Amniotic stem cell (primary cell): ENCODE measurements around the gene ASCL3.
"Not testable (repeated sequence)": the region's sequence is repeated elsewhere in the genome, so short reads cannot be mapped to it uniquely, and the experiment has no call there.

Experiments
- DNase-seq: peaks from one replicate; lab custom pipeline; 2025; lab: John Stamatoyannopoulos, UW

ASCL3 gene, protein sequence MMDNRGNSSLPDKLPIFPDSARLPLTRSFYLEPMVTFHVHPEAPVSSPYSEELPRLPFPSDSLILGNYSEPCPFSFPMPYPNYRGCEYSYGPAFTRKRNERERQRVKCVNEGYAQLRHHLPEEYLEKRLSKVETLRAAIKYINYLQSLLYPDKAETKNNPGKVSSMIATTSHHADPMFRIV

DNA sequence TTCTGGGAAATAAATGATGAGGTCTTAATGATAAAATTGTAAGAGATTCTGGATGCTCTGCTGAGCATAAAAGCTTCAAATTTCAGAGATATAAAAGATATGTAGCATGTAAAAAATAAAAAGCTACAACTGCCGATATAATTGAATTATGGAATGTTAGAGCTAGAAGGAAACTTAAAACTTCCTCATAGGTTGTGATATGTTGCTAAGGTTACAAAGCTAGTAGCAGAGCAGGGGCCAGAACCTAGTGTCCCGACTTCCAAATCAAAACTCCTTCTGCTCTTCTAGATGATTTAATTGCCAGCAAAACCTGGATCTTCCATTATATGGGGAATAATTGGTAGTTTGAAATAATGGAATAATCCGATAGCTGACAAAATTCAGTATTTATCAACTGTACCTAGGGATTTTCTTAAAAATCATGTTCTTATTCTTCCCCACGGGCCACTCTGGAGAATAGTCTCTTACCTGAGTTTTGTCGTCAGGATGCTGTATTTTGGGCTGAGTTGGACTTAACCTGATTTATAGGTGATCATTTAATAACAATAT, at the start of gene ASCL3:
Gene ASCL3 (minus strand): TSS at position 499 of the 549 bp plus-strand sequence. CDS start 4,855 bp downstream, outside the sequence.
- no peak for DNase-seq

DNA sequence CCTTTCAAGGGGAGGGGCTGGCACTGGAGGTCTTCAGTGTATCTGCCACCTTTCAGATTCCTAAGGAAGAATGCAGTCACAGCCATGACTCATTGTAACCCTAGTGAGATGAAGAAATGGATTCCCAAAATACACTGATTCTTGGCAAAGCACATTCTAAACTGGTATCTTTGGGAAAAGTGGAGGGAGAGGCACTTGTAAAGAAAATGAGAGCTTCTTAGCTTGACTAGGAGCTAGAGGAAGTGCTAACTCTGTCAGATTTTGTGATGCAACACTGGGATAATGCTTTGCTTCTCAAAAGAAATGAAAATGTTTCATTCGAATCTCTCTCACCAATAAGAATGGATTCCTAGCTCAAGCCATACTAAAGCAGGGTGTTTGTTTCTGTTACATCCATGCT, 46.6 kb upstream of the ASCL3 start:
- DNase-seq, result no peak

DNA sequence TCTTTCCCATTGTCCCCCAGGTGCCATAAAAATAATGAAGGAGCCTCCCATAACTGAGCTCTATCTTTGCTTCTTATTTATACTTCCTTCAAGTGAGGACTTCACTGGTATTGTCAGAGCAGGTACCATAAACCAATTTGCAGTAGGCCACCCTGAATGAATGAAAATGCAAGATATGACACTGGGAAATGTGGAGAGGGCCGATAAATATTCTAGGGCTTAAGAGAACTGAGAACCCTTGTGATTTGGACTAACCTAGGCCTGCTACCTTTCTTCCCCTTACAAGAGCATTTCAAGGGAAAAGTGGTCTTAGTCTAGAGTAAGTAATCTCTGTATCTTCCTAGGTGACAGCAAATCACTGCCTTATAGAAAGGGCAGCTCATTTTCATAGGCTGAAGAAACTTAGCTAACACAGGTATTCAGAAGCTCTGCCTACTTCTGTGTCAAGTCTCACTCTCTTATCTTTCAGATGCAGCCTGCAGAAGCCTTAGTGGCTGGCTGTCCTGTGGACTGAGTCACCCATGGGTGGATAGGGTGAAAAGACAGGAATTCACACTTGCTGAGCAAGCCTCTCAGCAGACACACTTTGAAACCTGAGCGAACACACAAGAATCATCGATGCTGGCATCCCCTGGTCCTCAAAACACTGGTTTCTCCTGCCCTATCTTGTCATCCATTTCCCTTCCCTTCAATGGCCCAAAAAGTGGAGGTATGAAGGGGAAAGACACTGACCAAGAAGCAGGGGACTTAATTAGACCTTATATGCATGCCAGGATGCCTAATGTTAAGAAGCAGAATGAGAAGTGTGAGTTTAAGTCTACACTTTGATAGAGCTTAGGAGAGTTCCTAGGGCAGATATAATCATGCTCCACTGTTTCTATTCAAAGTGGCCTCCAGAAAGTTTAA, 45.8 kb upstream of the ASCL3 start:
- DNase-seq, result peak; percentile 29

DNA sequence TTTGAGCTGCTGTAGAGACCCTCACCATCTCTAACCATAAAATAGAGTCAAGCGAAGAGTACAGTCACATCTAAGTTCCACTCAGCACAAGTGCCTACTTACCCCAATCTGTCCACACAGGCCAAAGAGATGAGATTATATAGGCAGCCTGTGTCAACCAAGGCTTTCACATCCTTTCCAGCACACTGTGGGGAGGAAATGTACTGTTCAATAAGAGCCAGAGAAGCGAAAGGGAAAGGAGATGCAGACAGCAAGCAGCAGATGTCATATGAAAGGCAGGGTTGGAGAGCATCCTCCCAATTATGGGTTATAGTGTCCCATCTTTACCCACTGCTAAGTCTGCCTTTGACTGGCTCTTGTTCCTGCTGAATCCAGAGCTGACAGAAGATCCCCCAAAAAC, 44.6 kb upstream of the ASCL3 start:
- DNase-seq, result no peak

DNA sequence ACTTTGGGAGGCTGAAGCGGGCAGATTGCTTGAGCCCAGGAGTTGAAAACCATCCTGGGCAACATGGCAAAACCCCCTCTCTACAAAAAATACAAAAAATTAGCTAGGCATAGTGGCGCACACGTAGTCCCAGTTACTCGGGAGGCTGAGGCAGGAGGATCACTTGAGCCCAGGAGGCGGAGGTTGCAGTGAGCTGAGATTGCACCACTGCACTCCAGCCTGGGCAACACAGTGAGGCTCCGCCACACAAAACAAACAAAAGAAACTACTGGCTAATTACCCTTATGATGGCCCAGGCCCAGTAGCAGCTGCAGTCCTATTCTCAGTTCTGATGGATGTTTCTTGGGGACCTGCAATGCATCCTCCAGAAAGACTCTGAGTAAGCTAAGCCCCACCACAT, 44.0 kb upstream of the ASCL3 start:
- DNase-seq, result not testable (repeated sequence)

DNA sequence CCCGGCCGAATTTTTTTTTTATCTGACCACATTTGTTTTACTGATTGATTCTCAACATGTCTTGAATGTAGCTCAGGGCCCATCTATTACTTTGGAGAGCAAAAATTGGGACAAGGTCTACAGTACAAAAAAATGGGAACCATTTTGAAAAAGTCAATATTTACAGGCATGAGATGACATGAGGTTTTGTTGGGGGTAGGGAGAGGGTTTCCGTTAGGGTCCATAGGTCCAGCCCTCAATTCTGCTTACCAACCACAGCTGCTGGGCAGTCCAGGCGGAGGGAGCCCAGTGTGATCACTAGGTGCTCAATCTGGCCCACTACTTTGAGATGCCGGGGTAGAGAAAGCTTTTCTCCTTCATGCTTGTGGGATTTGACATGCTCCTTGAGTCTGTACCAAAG, 42.6 kb upstream of the ASCL3 start:
- no peak for DNase-seq

DNA sequence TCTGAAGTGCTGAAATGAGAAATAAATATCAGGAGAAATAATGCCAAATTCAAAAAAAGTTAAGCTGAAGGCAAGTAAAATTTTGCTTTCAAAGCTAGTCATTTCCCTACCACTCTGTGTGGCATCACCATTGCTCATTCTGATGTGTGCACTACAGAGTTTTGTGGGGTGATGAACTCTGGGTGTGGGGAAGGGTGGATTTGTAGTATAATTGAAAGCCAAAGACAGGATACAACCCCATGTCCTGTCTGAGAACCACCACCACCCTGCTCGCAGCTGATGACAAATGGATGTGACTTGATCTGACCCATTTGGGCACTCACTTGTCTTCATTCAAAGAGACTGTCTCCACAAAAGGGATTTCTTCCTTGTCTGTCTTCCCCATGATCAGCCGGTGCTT, 40.7 kb upstream of the ASCL3 start:
- DNase-seq, result no peak

DNA sequence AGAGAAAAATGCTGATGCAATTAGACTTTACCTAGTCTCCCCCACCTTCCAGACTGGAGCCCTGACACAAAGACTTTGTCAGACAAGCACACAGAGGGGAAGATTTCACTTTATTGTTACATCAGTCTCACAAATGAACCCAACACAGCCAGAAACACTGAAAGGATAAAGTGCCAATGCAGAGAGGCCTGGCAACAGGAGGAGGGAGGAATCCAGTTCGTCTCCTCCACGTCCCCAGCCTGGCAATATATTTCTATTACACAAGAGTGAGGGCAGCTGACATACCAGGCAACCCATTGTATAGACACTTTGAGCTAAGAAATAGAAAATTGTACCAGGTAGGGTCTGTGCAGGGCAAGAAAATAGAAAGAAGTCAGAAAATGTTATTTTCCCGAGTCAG, 37.7 kb upstream of the ASCL3 start:
- DNase-seq, result no peak

DNA sequence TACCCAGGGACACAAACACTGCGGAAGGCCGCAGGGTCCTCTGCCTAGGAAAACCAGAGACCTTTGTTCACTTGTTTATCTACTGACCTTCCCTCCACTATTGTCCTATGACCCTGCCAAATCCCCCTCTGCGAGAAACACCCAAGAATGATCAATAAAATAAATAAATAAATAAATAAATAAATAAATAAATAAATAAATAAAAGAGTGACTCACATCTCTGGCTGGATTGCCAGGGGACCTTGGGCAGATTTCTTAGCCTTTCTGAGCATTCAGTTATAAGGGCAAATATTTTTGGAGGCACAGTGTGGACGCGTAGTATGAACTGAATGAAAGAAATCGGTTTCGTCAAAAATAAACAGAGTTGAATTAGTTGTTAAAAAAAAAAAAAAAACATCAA, 36.5 kb upstream of the ASCL3 start:
- not testable (repeated sequence) for DNase-seq

DNA sequence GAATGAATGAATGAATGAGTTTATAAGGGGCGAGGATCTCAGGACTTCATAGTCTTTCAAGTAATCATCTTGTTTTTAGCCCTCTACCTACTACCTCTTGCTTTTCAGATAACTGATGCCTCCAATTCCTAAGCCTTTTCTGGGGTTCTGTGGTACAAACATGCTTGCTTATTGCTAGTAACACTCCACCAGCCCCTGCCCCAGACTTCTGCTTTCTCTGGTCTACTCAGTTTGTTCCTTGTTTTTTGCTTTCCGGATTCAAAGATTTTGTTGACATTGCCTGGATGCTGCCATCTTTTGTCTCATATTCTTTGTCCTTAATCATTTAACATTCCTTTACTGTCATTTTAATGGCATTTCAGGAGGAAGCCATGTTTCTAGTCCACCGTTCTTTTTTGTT, 30.3 kb upstream of the ASCL3 start:
- no peak for DNase-seq

DNA sequence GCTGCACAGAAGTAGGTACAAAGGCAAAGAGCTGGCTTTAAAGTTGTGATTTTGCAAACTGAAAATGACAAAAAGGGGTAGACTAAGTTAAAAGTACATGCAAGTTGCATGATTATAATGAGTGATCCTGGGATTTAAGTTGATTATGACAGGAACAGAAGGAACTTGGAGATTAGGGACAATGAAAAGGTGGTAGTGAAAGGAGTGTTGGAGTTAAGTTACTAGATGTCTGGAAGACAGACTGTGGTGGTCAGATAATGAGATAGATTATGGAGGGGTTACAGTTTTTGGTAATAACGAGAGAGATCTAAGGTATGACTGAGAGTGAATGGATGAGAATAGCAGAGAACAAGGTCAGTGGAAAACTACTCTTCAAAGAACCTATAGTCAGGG, 29.1 kb upstream of the ASCL3 start:
- no peak for DNase-seq

DNA sequence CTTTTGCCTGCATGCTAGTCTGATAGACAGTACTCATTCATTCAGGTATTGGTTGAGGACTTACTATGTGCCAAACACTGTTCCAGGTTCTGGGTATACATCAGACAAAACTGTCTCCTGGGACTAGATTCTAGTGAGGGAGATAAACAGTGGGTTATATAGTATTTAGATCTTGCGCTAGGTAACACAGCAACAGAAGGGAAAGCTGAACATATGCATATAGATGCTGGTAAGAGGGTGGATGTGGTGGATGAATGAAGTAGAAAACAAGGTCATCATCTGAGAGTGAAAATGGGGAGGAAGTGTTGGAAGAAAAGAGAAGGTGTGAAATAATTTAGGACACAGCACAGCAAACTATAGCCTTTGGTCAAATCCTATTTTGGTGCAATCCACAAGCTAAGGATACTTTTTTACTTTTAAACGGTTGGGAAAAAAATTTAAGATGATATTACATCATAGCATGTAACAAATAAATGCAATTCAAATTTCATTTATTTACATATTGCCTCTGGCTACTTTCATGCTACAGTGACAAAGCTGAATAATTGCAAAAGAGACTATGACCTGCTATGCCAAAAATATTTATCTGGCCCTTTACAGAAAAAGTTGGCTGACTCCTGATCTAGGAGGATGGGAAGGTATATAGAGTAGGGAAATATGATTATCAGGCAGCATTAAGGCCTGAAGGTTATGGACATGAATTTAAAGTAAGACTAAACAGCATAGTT, 28.5 kb upstream of the ASCL3 start:
- no peak for DNase-seq

DNA sequence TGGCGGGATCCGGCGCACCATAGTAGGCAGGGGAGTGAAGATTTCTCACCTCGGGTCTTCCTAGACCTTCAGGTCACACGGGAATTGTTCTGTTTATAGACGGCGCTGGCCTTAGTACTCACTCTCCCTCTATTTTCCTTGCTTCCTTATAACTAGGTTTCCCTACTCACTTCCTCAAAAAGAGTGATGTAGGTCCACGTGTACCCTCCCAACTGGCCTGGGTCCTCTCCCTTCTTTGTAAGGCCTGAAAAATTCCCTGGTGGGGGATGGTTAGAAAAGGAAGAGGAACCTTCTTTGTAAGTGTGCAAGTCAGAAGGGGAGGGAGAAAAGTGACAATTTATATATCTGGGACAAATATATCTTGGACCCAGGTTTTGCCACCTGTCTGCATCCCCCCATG, 24.4 kb upstream of the ASCL3 start:
- DNase-seq, result no peak

DNA sequence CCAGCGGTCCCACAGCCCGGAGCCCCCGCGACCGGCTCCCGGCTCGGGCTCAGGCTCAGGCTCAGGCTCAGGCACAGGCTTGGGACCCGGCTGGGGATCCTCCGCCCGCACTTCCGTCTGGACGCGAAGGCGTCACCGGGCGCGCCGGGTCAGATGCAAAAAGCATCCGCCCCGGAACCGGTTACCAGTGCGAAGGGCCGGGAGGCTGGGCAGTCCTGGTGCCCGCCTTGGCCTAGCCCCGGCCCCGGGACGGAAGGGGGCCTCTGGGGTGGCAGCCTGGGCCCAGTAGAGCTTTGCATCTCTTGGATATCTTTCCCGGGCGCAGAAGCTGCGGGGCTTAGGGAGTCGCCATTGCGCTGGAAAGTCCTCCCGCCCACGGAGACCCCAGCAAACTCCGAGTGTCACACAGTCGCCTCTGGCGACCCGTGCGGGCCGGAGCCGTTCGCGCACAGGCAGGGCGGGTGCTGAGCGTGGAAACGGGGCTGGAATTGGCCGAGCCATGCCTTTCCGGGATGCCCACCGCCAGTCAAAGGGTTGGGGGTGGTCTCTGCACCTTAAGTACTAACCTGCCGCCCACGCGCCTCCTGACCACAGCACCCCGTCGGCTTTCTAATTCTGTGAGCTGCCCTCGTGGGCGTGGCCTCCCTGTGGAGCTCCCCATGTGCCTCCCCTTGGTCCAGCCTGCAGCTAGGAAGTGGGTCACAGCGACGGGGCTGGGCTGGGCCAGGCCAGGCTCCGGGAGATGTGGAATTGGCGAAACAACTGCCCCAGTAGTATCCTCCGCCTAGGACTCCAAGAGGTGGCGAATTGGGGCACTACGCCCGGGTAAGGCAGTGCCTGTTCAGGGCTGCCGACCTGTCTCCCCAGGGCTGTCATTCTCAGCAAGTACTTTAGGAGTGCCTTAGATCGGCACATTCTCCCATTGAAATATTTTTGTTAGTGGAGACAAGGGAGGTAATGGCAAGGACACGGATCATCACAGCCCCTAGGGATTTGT, 21.8 kb upstream of the ASCL3 start, which contains the start of gene TMEM9B:
Gene TMEM9B (minus strand): TSS at position 119 of the 997 bp plus-strand sequence. CDS start 129 bp downstream, outside the sequence.
- DNase-seq, result peak; percentile 79

DNA sequence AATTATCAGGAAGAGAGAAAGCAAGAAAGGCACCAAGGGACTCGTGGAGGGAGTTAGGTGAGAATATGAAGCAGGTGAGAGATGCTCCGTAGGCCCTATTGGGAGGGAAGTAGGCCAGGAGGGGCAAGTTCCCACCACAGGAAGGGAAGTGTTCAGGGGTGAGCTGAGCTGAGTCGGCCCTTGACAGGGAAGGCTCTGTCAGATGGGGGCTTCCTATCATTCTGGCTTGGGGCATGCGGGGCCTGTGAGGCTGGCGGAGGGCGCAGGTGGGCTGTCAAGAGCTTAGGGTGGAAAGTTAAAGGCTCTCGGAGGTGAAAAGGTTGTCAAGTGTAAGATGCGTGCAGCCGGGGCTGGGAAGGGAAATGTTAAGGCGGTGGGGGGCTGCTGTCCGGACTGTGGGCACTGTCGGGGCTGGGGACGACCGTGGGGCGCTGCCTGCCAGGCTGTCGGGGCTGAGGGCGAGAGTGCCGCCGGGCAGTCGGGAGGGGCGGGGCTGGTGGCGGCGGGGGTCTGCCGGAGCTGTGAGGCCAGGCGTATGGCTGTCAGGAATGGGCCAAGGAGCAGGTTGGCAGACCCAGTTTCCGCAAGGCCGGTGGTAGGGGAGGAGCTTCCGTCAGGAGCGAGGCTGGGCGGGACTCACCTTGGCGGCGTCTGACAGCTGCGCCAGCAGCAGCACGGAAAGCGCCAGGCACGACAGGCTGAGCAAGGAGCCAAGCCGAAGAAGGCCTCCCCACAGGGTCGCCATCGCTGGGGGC, 20.9 kb upstream of the ASCL3 start:
- peak; percentile 35 for DNase-seq

DNA sequence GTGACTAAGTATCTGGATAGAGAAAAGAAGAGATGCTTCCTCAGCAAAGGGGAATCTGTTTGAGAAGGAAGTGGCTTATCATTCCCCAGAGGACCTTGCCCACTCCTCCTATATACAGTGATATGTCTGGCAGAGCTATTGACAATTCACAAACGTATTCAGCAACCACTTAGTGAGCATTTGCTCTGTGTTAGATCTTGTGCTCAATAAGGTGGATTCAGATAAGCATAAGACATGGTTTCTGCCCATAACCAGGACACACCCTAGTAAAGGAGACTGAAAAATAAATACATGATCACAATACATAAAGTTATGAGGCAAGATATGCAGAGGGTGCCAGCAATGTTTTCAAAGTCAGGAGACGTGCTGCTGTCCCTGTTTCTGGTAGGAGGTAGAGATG, 20.0 kb upstream of the ASCL3 start:
- DNase-seq, result no peak

DNA sequence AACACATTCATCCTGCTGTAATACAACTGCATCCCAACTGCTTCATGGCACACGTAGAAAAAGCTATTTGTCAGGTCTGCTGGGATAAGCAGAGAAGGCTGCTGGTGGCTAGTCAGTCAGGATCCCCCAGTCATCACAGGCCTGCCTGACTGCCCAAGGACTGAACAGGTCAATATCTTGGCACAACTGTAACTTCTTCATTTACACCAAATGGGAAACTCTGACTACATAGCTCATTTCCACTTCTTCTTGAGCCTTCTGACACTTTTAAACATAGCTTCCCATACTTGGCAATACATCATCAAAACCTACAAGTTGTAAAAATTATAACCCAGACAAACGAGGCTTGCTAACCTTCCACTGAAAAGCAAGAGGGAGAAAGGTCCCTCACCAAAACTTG, 18.6 kb upstream of the ASCL3 start:
- DNase-seq, result no peak

DNA sequence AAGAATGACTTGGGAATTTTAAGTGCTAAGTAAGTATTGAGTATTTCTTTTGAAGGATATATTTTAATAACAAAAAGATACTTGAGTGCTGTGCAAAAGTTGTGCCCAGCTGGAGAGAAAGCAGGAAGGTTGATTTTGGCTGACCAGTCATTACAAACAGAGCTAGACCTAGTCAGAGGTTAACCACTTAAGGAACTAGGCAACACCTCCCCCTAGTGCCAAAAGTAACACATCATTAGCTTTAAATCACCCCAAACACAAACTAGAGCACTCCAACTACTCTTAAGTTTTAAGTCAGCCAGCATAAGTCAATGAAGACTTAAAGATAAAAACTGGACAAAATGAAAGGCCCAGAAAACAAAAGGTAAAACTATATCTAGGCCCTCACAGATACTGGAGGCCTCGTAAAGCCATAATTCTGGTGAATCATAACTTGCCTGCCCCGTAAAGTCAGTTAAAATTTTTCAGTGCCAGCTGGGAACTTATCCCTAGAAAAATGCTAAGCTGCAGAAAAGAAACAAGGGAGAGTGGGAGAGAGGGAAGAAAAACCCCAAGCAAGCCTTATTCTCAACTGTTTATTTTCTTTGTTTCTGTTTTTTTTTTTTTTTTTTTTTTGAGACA, 16.8 kb upstream of the ASCL3 start:
- peak; percentile 53 for DNase-seq

DNA sequence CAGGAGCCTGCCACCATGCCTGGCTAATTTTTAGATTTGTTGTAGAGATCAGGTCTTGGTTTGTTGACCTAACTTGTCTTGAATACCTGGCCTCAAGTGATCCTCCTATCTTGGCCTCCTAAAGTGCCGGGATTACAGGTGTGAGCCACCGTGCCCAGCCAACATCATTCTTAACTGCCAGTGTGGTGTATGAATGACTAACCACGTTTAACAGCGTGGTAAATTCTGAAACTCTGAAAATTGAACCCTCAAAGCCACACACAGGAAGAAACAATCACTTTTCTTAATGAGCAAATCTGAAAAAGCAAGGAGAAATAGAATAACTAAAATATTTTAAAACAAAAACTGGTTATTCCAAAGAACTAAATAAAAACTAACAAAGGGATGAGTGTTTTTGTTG, 14.0 kb upstream of the ASCL3 start:
- DNase-seq, result no peak

DNA sequence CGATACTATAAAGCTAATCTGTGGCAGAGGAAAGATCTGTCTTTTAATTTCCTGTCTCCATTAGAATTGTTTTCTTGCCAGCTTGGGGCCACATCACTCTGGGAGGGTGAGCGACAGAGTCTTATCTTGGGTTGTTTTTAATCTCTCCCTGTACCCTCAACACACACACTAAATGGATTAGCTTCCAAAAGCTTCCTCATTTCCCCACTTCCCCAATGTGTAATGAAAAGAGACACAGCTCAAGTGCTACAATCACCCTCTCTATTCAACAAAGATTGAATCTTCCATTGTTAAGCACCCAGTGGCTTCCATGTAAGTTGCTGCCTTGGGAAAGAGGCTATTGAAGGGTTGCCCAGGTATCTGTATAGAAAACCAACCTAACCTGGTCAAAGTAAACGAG, 6.1 kb upstream of the ASCL3 start:
- DNase-seq, result no peak
